Parietal lobe (tissue), 1 donor: ENCODE measurements around the gene NACC1. TPM values are rescaled to one million over a fixed set of nuclear protein-coding genes. Genes with fewer than 3 reads are reported as not detected.

ENCODE experiments used
- total RNA-seq: library from RNA; depleted of rRNA; stranded (reverse); fragments of >200 nt; gene quantifications from one replicate; pipeline ENCODE4 v1.2.3, GENCODE V29; 2014

The NACC1 gene
- 26.9 TPM for total RNA-seq

GRCh38 chr19:13117772-13118423 lies at the start of gene NACC1:
TSS of gene NACC1 (plus strand) at chr19:13118264. CDS start at chr19:13135208, 16,944 bp downstream.

GRCh38 chr19:13102666-13103580 lies 15.1 kb upstream of the NACC1 start, which contains the start of gene LYL1:
TSS of gene LYL1 (minus strand) at chr19:13102858. CDS start at chr19:13101171, 1,687 bp downstream.

GRCh38 chr19:13116282-13117175 lies 1.5 kb upstream of the NACC1 start, which contains the start of gene TRMT1:
TSS of gene TRMT1 (minus strand) at chr19:13116740. CDS start at chr19:13116399, 341 bp downstream.

GRCh38 chr19:13150187-13150930 lies 32.3 kb downstream of the NACC1 start, which contains the start of the genes IER2 and STX10:
TSS of gene IER2 (plus strand) at chr19:13150411. CDS start at chr19:13153187, 2,776 bp downstream.
TSS of gene STX10 (minus strand) at chr19:13150375. CDS start at chr19:13150173, 202 bp downstream.

Other genes with a start within 250 kb of the NACC1 start
- gene DNASE2, start 236.8 kb upstream of the NACC1 start, total RNA-seq: 2.5 TPM
- gene KLF1, start 231.1 kb upstream of the NACC1 start, total RNA-seq: 0.31 TPM
- 25.7 TPM for gene GCDH, start 227.1 kb upstream of the NACC1 start, total RNA-seq
- gene SYCE2, start 199.0 kb upstream of the NACC1 start, total RNA-seq: not detected
- gene FARSA, start 184.6 kb upstream of the NACC1 start, total RNA-seq: 55.7 TPM
- gene CALR, start 179.7 kb upstream of the NACC1 start, total RNA-seq: 211 TPM
- 35.1 TPM for gene RAD23A, start 172.4 kb upstream of the NACC1 start, total RNA-seq
- gene GADD45GIP1, start 161.0 kb upstream of the NACC1 start, total RNA-seq: 15.3 TPM
- not detected for gene DAND5, start 148.7 kb upstream of the NACC1 start, total RNA-seq
- 235 TPM for gene NFIX, start 122.8 kb upstream of the NACC1 start, total RNA-seq
- 2.8 TPM for gene LYL1, start 15.4 kb upstream of the NACC1 start, total RNA-seq
- 32.2 TPM for gene TRMT1, start 1.5 kb upstream of the NACC1 start, total RNA-seq
- 27.2 TPM for gene STX10, start 32.1 kb downstream of the NACC1 start, total RNA-seq
- gene IER2, start 32.1 kb downstream of the NACC1 start, total RNA-seq: 6.6 TPM